H1 (cell line): ENCODE results near the gene KRTCAP2. TPM values are rescaled to one million over a fixed set of nuclear protein-coding genes. Genes with fewer than 3 reads are reported as not detected.
A peak's percentile ranks its signal among the peaks of the same experiment; 100 is the strongest.

Experiments used
- CTCF ChIA-PET: fragments of 300-600 bp; sonication (Branson Sonifier 250); formaldehyde crosslinking; loops from one replicate; lab custom pipeline; 2021; ENCODE audit not compliant: partially characterized antibody; lab: Charles Lee
- POLR2A ChIA-PET: fragments of 300-600 bp; sonication (Branson Sonifier 250); formaldehyde crosslinking; loops from one replicate; lab custom pipeline; 2021; ENCODE audit warnings: inconsistent platforms; ENCODE audit not compliant: partially characterized antibody; lab: Charles Lee
- DNase-seq, 2 experiments: peaks; one replicate each; pipeline versions ENCODE4 v3.0.0 to v3.0.0-alpha.2; 2010 to 2022; ENCODE audit warnings: low spot score in 2 of 2, low read depth in 1 of 2, mixed read lengths in 1 of 2
- FAIRE-seq: peaks from 2 replicates; lab custom pipeline; 2011; peaks lifted over from hg19 to GRCh38; lab: Jason Lieb, UNC
- H2AFZ ChIP-seq: 2 replicates; pipeline ENCODE4 v1.8.1; 2012; ENCODE audit warnings: low read length, inconsistent platforms
- H2AK5ac ChIP-seq: 2 replicates; pipeline ENCODE4 v1.6.1; 2013; ENCODE audit warnings: low read depth, low read length
- H2BK120ac ChIP-seq: replicated peaks from 2 replicates; pipeline ENCODE3; 2013; ENCODE audit warnings: low read depth, low read length, inconsistent platforms
- H2BK12ac ChIP-seq: 2 replicates; pipeline ENCODE4 v1.6.1; 2013; ENCODE audit warnings: low read depth, low read length
- H2BK15ac ChIP-seq: 2 replicates; pipeline ENCODE4 v1.6.1; 2013; ENCODE audit warnings: low read length
- H2BK20ac ChIP-seq: 2 replicates; pipeline ENCODE4 v1.6.1; 2013; ENCODE audit warnings: low read length
- H2BK5ac ChIP-seq: 2 replicates; pipeline ENCODE4 v1.6.1; 2013; ENCODE audit warnings: low read depth, low read length
- H3K14ac ChIP-seq: 2 replicates; pipeline ENCODE4 v1.6.1; 2013; ENCODE audit warnings: inconsistent platforms; ENCODE audit not compliant: insufficient read length
- H3K18ac ChIP-seq: 2 replicates; pipeline ENCODE4 v1.6.1; 2013; ENCODE audit warnings: low read length; ENCODE audit errors: extremely low read depth
- H3K23ac ChIP-seq: 2 replicates; pipeline ENCODE4 v1.6.1; 2013; ENCODE audit warnings: inconsistent platforms; ENCODE audit not compliant: insufficient read length
- H3K23me2 ChIP-seq: 2 replicates; pipeline ENCODE4 v1.6.1; 2013; ENCODE audit warnings: low read depth, low read length
- H3K27ac ChIP-seq: 2 replicates; pipeline ENCODE4 v1.6.1; 2011; ENCODE audit warnings: low read depth, low read length, inconsistent platforms
- H3K27me3 ChIP-seq, 4 experiments: replicated peaks in 1 of 4; 1 replicate in 1 of 4; 2 replicates in 3 of 4; pipeline versions ENCODE4 v1.6.1 to v1.8.1; 2011 to 2013; ENCODE audit warnings: low read length in 3 of 4, mild to moderate bottlenecking in 3 of 4, inconsistent platforms in 2 of 4, mixed read lengths in 2 of 4, moderate library complexity in 1 of 4; ENCODE audit not compliant: control insufficient read depth in 3 of 4, insufficient read depth in 3 of 4; ENCODE audit errors: extremely low read depth in 1 of 4
- H3K36me3 ChIP-seq, 4 experiments: 2 replicates each; pipeline versions ENCODE4 v1.6.1 to v1.8.1; 2011 to 2013; ENCODE audit warnings: mild to moderate bottlenecking in 4 of 4, low read length in 3 of 4, moderate library complexity in 2 of 4, control low read depth in 1 of 4, inconsistent platforms in 1 of 4; ENCODE audit not compliant: insufficient read depth in 4 of 4, control insufficient read depth in 2 of 4
- H3K4ac ChIP-seq: replicated peaks from 2 replicates; pipeline ENCODE3; 2013; ENCODE audit warnings: low read length, low read depth, mixed read lengths, inconsistent platforms; ENCODE audit not compliant: insufficient read length
- H3K4me1 ChIP-seq, 4 experiments: replicated peaks in 1 of 4; 1 replicate in 1 of 4; 2 replicates in 3 of 4; pipeline versions ENCODE4 v1.6.1 to v1.8.1; 2011 to 2013; ENCODE audit warnings: low read length in 3 of 4, inconsistent platforms in 2 of 4, mixed read lengths in 1 of 4; ENCODE audit not compliant: insufficient read depth in 4 of 4, control insufficient read depth in 3 of 4
- H3K4me2 ChIP-seq, 2 experiments: 2 replicates each; pipeline versions ENCODE4 v1.6.1 to v1.8.1; 2011 to 2013; ENCODE audit warnings: low read depth in 2 of 2, low read length in 2 of 2, control low read depth in 1 of 2, inconsistent platforms in 1 of 2, mild to moderate bottlenecking in 1 of 2; ENCODE audit not compliant: insufficient read depth in 1 of 2
- H3K4me3 ChIP-seq, 4 experiments: fragments of 200-600, 300-600 bp in 1 of 4; sonication (generic), shearing (Covaris generic), sonication (Bioruptor Twin) in 1 of 4; 2 replicates each; pipeline versions ENCODE4 v1.5.1 to v1.8.1; 2011 to 2016; ENCODE audit warnings: low read length in 4 of 4, low read depth in 3 of 4, control low read depth in 2 of 4, inconsistent platforms in 2 of 4, mild to moderate bottlenecking in 2 of 4, mixed read lengths in 1 of 4, moderate library complexity in 1 of 4; ENCODE audit not compliant: insufficient read depth in 2 of 4; ENCODE audit errors: extremely low read depth in 1 of 4
- H3K56ac ChIP-seq: replicated peaks from 2 replicates; pipeline ENCODE3; 2013; ENCODE audit warnings: low read depth, mild to moderate bottlenecking, mixed read lengths, low read length, inconsistent platforms; ENCODE audit not compliant: insufficient read length
- H3K79me1 ChIP-seq: 2 replicates; pipeline ENCODE4 v1.6.1; 2013; ENCODE audit warnings: low read depth, low read length, control low read depth
- H3K79me2 ChIP-seq, 2 experiments: 2 replicates each; pipeline versions ENCODE4 v1.6.1 to v1.8.1; 2012 to 2013; ENCODE audit warnings: low read length in 2 of 2, mild to moderate bottlenecking in 2 of 2, inconsistent platforms in 1 of 2; ENCODE audit not compliant: insufficient read depth in 2 of 2, control insufficient read depth in 1 of 2
- H3K9ac ChIP-seq, 4 experiments: replicated peaks in 1 of 4; 1 replicate in 1 of 4; 2 replicates in 3 of 4; pipeline versions ENCODE4 v1.6.1 to v1.8.1; 2011 to 2013; ENCODE audit warnings: low read depth in 3 of 4, low read length in 3 of 4, control low read depth in 2 of 4, mild to moderate bottlenecking in 2 of 4, moderate library complexity in 2 of 4, inconsistent platforms in 1 of 4; ENCODE audit errors: extremely low read depth in 1 of 4
- H3K9me3 ChIP-seq, 2 experiments: 2 replicates each; pipeline versions ENCODE4 v1.6.1 to v1.8.1; 2012 to 2013; ENCODE audit warnings: mild to moderate bottlenecking in 2 of 2, moderate library complexity in 2 of 2, control low read depth in 1 of 2, inconsistent platforms in 1 of 2, low read depth in 1 of 2, low read length in 1 of 2, mixed read lengths in 1 of 2; ENCODE audit not compliant: insufficient read depth in 2 of 2
- H4K20me1 ChIP-seq, 2 experiments: replicated peaks in 1 of 2; 2 replicates each; pipeline versions ENCODE3 to v1.8.1; 2011 to 2013; ENCODE audit warnings: inconsistent platforms in 2 of 2, low read length in 2 of 2, mild to moderate bottlenecking in 1 of 2; ENCODE audit not compliant: insufficient read depth in 2 of 2, control insufficient read depth in 1 of 2
- H4K5ac ChIP-seq: 2 replicates; pipeline ENCODE4 v1.6.1; 2013; ENCODE audit warnings: low read length, low read depth, mixed read lengths, inconsistent platforms; ENCODE audit not compliant: insufficient read length
- H4K8ac ChIP-seq: 2 replicates; pipeline ENCODE4 v1.8.0; 2013; ENCODE audit warnings: mild to moderate bottlenecking, moderate library complexity, low read length, inconsistent platforms; ENCODE audit not compliant: insufficient read depth; ENCODE audit errors: extremely low read depth
- H4K91ac ChIP-seq: replicated peaks from 2 replicates; pipeline ENCODE3; 2013; ENCODE audit warnings: low read length, mixed read lengths, inconsistent platforms; ENCODE audit not compliant: insufficient read length
- CTCF ChIP-seq, 3 experiments: IDR thresholded peaks; 1 replicate in 2 of 3; 2 replicates in 1 of 3; pipeline versions ENCODE4 v1.5.1 to v1.6.1; 2011; ENCODE audit warnings: low read length in 3 of 3, mild to moderate bottlenecking in 3 of 3, inconsistent platforms in 2 of 3, low read depth in 1 of 3, moderate library complexity in 1 of 3; ENCODE audit not compliant: insufficient read depth in 1 of 3; ENCODE audit errors: control extremely low read depth in 1 of 3
- SAP30 ChIP-seq: fragments of 300-600 bp; sonication (generic); IDR thresholded peaks from 2 replicates; pipeline ENCODE4 v1.7.1; 2012; ENCODE audit warnings: low read length, moderate library complexity, mild to moderate bottlenecking, inconsistent platforms; ENCODE audit not compliant: insufficient read depth, insufficient replicate concordance
- SIN3A ChIP-seq, 2 experiments: IDR thresholded peaks in 1 of 2; conservative IDR thresholded peaks in 1 of 2; 2 replicates each; pipeline ENCODE4 v1.6.1; 2011 to 2012; ENCODE audit warnings: low read length in 2 of 2, improper control_type of control experiment in 1 of 2, low read depth in 1 of 2, mild to moderate bottlenecking in 1 of 2
- WGBS, 2 experiments: shearing (Covaris generic) in 1 of 2; methylation state at CpG; one replicate each; pipeline versions ENCODE4 v1.1.6 to v1.1.7; 2013 to 2015; ENCODE audit warnings: low lambda C conversion rate in 2 of 2, mixed read lengths in 2 of 2, inconsistent platforms in 1 of 2, low coverage in 1 of 2, missing lambda C conversion rate in 1 of 2; ENCODE audit not compliant: insufficient replicate concordance in 2 of 2, insufficient coverage in 1 of 2, insufficient read length in 1 of 2; ENCODE audit errors: extremely low coverage in 1 of 2, missing lambda C conversion rate in 1 of 2; 5-methylcytosine and 5-hydroxymethylcytosine counted together
- polyA plus RNA-seq, 7 experiments: library from polyadenylated mRNA; depleted of rRNA in 3 of 7; stranded (reverse) in 5 of 7; unstranded in 2 of 7; fragments of >200 nt in 5 of 7; fragments of 200-250 nt in 2 of 7; gene quantifications; 1 replicate in 5 of 7; 2 replicates in 1 of 7; 4 replicates in 1 of 7; pipeline versions ENCODE4 v1.2.1 to v1.2.3, GENCODE V29; 2011 to 2013; ENCODE audit warnings: missing spikeins in 2 of 7, mixed read lengths in 2 of 7
- total RNA-seq: library from RNA; stranded (reverse); fragmentation: NEBNext Ultra II Directional; extraction: Animal tissue kit (Norgen Biotek cat#: 25700); gene quantifications from 2 replicates; pipeline ENCODE4 v1.2.1, GENCODE V29; 2021

Gene KRTCAP2
- total and polyA plus RNA-seq, 2 of the 8 experiments (the other 6 are each of a cell fraction or from before 2014, with no cell fraction given), result 146 to 317 TPM

GRCh38 chr1:155134880-155135414, 38.2 kb downstream of the KRTCAP2 start:
- Histone ChIP-seq H4K5ac (peak overlapping the region; percentile 97), H3K9ac (peak overlapping the region in 3 of 4 experiments; percentile 60 to 71 (median 63); a peak in 5 of 7 replicates), H3K79me1 (no peaks in the 10 kb centered on the region; the same call in 1 of the 2 replicates), H3K4me1 (peaks cover 6 to 29% (median 12%) of the 10 kb centered on the region in 4 experiments), H3K14ac (no peak overlapping the region), H3K4me3 (peak overlapping the region; percentile 67 to 89 (median 85)), H3K18ac (no peak overlapping the region)
- TF ChIP-seq SIN3A (conservative IDR thresholded peaks at IDR 0.05 in 1 of 2, IDR thresholded peaks at IDR 0.05 in 1 of 2; ENCODE audit: low read depth in 1 of 2, low read length in 2 of 2) (peak in 1 of 2 experiments; percentile 40; a peak in 2 of 4 replicates), SAP30 (peak; percentile 72), CTCF (IDR thresholded peaks at IDR 0.05; ENCODE audit: control extremely low read depth in 1 of 3, insufficient read depth in 1 of 3, low read depth in 1 of 3, low read length in 3 of 3) (no peak)
- TF ChIP-seq, all 59 proteins: peak for 2
- Histone ChIP-seq H3K23ac (no peak overlapping the region), H3K4me2 (peak overlapping the region; percentile 79 to 92), H2AK5ac (no peak overlapping the region), H4K91ac (no peak overlapping the region), H4K20me1 (no peaks in the 10 kb centered on the region), H2BK5ac (no peak overlapping the region), H2BK12ac (no peak overlapping the region), H3K36me3 (peaks cover 0 to 4% (median under 1%) of the 10 kb centered on the region in 4 experiments; a peak in 2 of 8 replicates), H3K4ac (no peak overlapping the region), H3K9me3 (no peaks in the 10 kb centered on the region), H3K79me2 (peaks cover 0 to 2% of the 10 kb centered on the region in 2 experiments; a peak in 1 of 4 replicates), H3K23me2 (peaks cover 10% of the 10 kb centered on the region; the same call in 1 of the 2 replicates), H2BK120ac (no peak overlapping the region), H2AFZ (no peak overlapping the region), H4K8ac (no peak overlapping the region), H3K27ac (no peak overlapping the region; the same call in 1 of the 2 replicates), H3K27me3 (no peaks in the 10 kb centered on the region; a peak in 1 of 7 replicates), H2BK20ac (no peak overlapping the region), H2BK15ac (no peak overlapping the region), H3K56ac (peak overlapping the region; percentile 5)
- POLR2A ChIA-PET, result interaction anchor here (0.6 to 2.4 kb wide), 14 partner anchors 9 to 91 kb away, joined by 3 to 14 read pairs (median 4); partner anchors contain the start of genes KRTCAP2, MTX1 and THBS3
- DNase-seq, result peak in 1 of 2 experiments; percentile 62
- WGBS, 2 experiments, result 14% methylated on average over 18 of the region's 18 CpGs; no CpG with 5 or more reads in 1 of the 2 experiments
- CTCF ChIA-PET, result interaction anchor here (0.6 to 14.2 kb wide), 6 partner anchors 10 to 75 kb away, joined by 3 to 187 read pairs (median 6); partner anchors contain the start of genes KRTCAP2 and TRIM46
- FAIRE-seq, result no peak
